H9 (cell line): Measurements from ENCODE around the gene HOXC10. TPM values are rescaled to one million over a fixed set of nuclear protein-coding genes. Genes with fewer than 3 reads are reported as not detected.
A peak's percentile ranks its signal among the peaks of the same experiment; 100 is the strongest.

Experiments
- DNase-seq: peaks from one replicate; pipeline ENCODE4 v3.0.0-alpha.2; 2017
- H2AFZ ChIP-seq: one replicate; pipeline ENCODE4 v1.6.1; 2013; ENCODE audit warnings: mild to moderate bottlenecking, low read length, control low read depth, moderate library complexity
- H2AK5ac ChIP-seq: 2 replicates; pipeline ENCODE4 v1.6.1; 2013; ENCODE audit warnings: low read length, control low read depth, mixed read lengths; ENCODE audit not compliant: insufficient read length
- H2BK120ac ChIP-seq: one replicate; pipeline ENCODE4 v1.6.1; 2013; ENCODE audit warnings: low read depth, mild to moderate bottlenecking, low read length, control low read depth, inconsistent platforms; ENCODE audit not compliant: poor library complexity, severe bottlenecking
- H2BK12ac ChIP-seq: 2 replicates; pipeline ENCODE4 v1.6.1; 2013; ENCODE audit warnings: low read length, control low read depth, mixed read lengths, low read depth; ENCODE audit not compliant: insufficient read length
- H2BK15ac ChIP-seq: 2 replicates; pipeline ENCODE4 v1.6.1; 2013; ENCODE audit warnings: low read depth, low read length, control low read depth
- H2BK20ac ChIP-seq: one replicate; pipeline ENCODE4 v1.6.1; 2013; ENCODE audit warnings: low read depth, mild to moderate bottlenecking, low read length, control low read depth, inconsistent platforms; ENCODE audit not compliant: poor library complexity, severe bottlenecking
- H2BK5ac ChIP-seq: 2 replicates; pipeline ENCODE4 v1.6.1; 2013; ENCODE audit warnings: low read length, control low read depth, mixed read lengths; ENCODE audit not compliant: insufficient read length
- H3K14ac ChIP-seq: 2 replicates; pipeline ENCODE4 v1.6.1; 2013; ENCODE audit warnings: low read length, control low read depth; ENCODE audit not compliant: insufficient read depth
- H3K18ac ChIP-seq: 2 replicates; pipeline ENCODE4 v1.6.1; 2013; ENCODE audit warnings: low read depth, mild to moderate bottlenecking, mixed read lengths, low read length, control low read depth; ENCODE audit not compliant: insufficient read length
- H3K23ac ChIP-seq: 2 replicates; pipeline ENCODE4 v1.6.1; 2013; ENCODE audit warnings: low read length, control low read depth, mixed read lengths, low read depth; ENCODE audit not compliant: insufficient read length
- H3K23me2 ChIP-seq: 2 replicates; pipeline ENCODE4 v1.6.1; 2013; ENCODE audit warnings: low read depth, mild to moderate bottlenecking, mixed read lengths, low read length, control low read depth; ENCODE audit not compliant: insufficient read length, poor library complexity, severe bottlenecking
- H3K27ac ChIP-seq: 2 replicates; pipeline ENCODE4 v1.5.1; 2013; ENCODE audit warnings: low read length, control low read depth, mixed read lengths, low read depth; ENCODE audit not compliant: insufficient read length
- H3K27me3 ChIP-seq: 2 replicates; pipeline ENCODE4 v1.6.1; 2013; ENCODE audit warnings: low read length, control low read depth, inconsistent platforms; ENCODE audit not compliant: insufficient read depth
- H3K4ac ChIP-seq: 2 replicates; pipeline ENCODE4 v1.6.1; 2013; ENCODE audit warnings: low read depth, mild to moderate bottlenecking, control low read depth, inconsistent platforms, low read length, moderate library complexity
- H3K4me1 ChIP-seq: 2 replicates; pipeline ENCODE4 v1.6.1; 2013; ENCODE audit warnings: low read length, control low read depth, inconsistent platforms; ENCODE audit not compliant: insufficient read depth
- H3K4me2 ChIP-seq: 2 replicates; pipeline ENCODE4 v1.6.1; 2013; ENCODE audit warnings: low read length, control low read depth, mixed read lengths; ENCODE audit not compliant: insufficient read length, insufficient read depth
- H3K56ac ChIP-seq: 2 replicates; pipeline ENCODE4 v1.6.1; 2013; ENCODE audit warnings: low read depth, mild to moderate bottlenecking, mixed read lengths, low read length, control low read depth; ENCODE audit not compliant: insufficient read length
- H3K79me1 ChIP-seq: 2 replicates; pipeline ENCODE4 v1.6.1; 2013; ENCODE audit warnings: low read depth, mild to moderate bottlenecking, moderate library complexity, low read length, control low read depth, inconsistent platforms; ENCODE audit not compliant: insufficient read depth, poor library complexity, severe bottlenecking
- H3K79me2 ChIP-seq: 2 replicates; pipeline ENCODE4 v1.6.1; 2013; ENCODE audit warnings: low read length, control low read depth, inconsistent platforms; ENCODE audit not compliant: insufficient read depth
- H3K9ac ChIP-seq: 2 replicates; pipeline ENCODE4 v1.6.1; 2013; ENCODE audit warnings: low read length, control low read depth, mixed read lengths; ENCODE audit not compliant: insufficient read length; ENCODE audit errors: extremely low read depth
- H3K9me3 ChIP-seq: one replicate; pipeline ENCODE4 v1.6.1; 2013; ENCODE audit warnings: low read depth, low read length, inconsistent platforms; ENCODE audit not compliant: control insufficient read depth
- H3T11ph ChIP-seq: one replicate; pipeline ENCODE4 v1.6.1; 2013; ENCODE audit warnings: mild to moderate bottlenecking, low read length, control low read depth, inconsistent platforms
- H4K20me1 ChIP-seq: one replicate; pipeline ENCODE4 v1.6.1; 2013; ENCODE audit not compliant: control insufficient read depth, insufficient read length, insufficient read depth
- H4K5ac ChIP-seq: 2 replicates; pipeline ENCODE4 v1.6.1; 2013; ENCODE audit warnings: low read depth, mild to moderate bottlenecking, mixed read lengths, low read length, control low read depth; ENCODE audit not compliant: insufficient read length
- H4K8ac ChIP-seq: replicated peaks from 2 replicates; pipeline ENCODE4 v1.6.1; 2013; ENCODE audit warnings: low read length, control low read depth, mixed read lengths, low read depth; ENCODE audit not compliant: insufficient read length
- H4K91ac ChIP-seq: 2 replicates; pipeline ENCODE4 v1.6.1; 2013; ENCODE audit warnings: low read depth, mild to moderate bottlenecking, moderate library complexity, mixed read lengths, low read length, control low read depth; ENCODE audit not compliant: insufficient read length
- H3K27ac Mint-ChIP-seq, 3 experiments: 2 replicates in 2 of 3; 3 replicates in 1 of 3; pipeline ENCODE4 v1.8.0; 2020 to 2021; ENCODE audit warnings: mixed read lengths in 3 of 3, mild to moderate bottlenecking in 1 of 3, moderate library complexity in 1 of 3
- H3K27me3 Mint-ChIP-seq: 2 replicates; pipeline ENCODE4 v1.8.0; 2021; ENCODE audit warnings: low read depth, mild to moderate bottlenecking, moderate library complexity, mixed read lengths
- H3K36me3 Mint-ChIP-seq, 3 experiments: 2 replicates in 2 of 3; 3 replicates in 1 of 3; pipeline ENCODE4 v1.8.0; 2020 to 2021; ENCODE audit warnings: low read depth in 3 of 3, mixed read lengths in 3 of 3; ENCODE audit not compliant: insufficient read depth in 1 of 3
- H3K4me1 Mint-ChIP-seq, 2 experiments: 2 replicates each; pipeline ENCODE4 v1.8.0; 2020; ENCODE audit warnings: mixed read lengths in 2 of 2
- H3K4me3 Mint-ChIP-seq, 2 experiments: 2 replicates in 1 of 2; 3 replicates in 1 of 2; pipeline ENCODE4 v1.8.0; 2020 to 2021; ENCODE audit warnings: mild to moderate bottlenecking in 2 of 2, mixed read lengths in 2 of 2, moderate library complexity in 1 of 2
- H3K9me3 Mint-ChIP-seq, 2 experiments: 2 replicates in 1 of 2; 3 replicates in 1 of 2; pipeline ENCODE4 v1.8.0; 2020; ENCODE audit warnings: mild to moderate bottlenecking in 2 of 2, mixed read lengths in 2 of 2, moderate library complexity in 1 of 2
- CTCF ChIP-seq: fragments of 200-600 bp; sonication (generic); conservative IDR thresholded peaks from 3 replicates; pipeline ENCODE4 v1.8.0; 2021; ENCODE audit warnings: antibody characterized with exemption, mild to moderate bottlenecking
- WGBS: extraction: QIAGEN DNeasy Blood & Tissue Kit; methylation state at CpG from one replicate; pipeline ENCODE4 v1.1.7; 2013; ENCODE audit warnings: missing lambda C conversion rate, low lambda C conversion rate, mixed read lengths; ENCODE audit not compliant: insufficient read length; ENCODE audit errors: extremely low coverage; 5-methylcytosine and 5-hydroxymethylcytosine counted together
- total RNA-seq: library from RNA; stranded (reverse); gene quantifications from 2 replicates; pipeline ENCODE4 v1.2.1, GENCODE V29; 2021

HOXC10 gene
- total RNA-seq, 1 experiment from 2014 or later, result not detected

GRCh38 chr12:53972722-53973235 lies 12.2 kb upstream of the HOXC10 start, which contains the start of gene HOXC11:
Gene HOXC11 (plus strand): TSS chr12:53973126. CDS start chr12:53973242, 116 bp downstream.
- no peak within 1 kb of the TSS for H3K56ac ChIP-seq
- H2BK20ac ChIP-seq, result no peak within 1 kb of the TSS
- TF ChIP-seq CTCF, result no peak
- Mint-ChIP-seq H3K4me1 (peaks cover 14 to 21% of the 10 kb centered on the region in 2 experiments), H3K27me3 (peaks cover 100% of the 10 kb centered on the region), H3K9me3 (peaks cover 6 to 14% of the 10 kb centered on the region in 2 experiments), H3K4me3 (peak within 1 kb of the TSS; percentile 30 to 68), H3K27ac (no peak within 1 kb of the TSS), H3K36me3 (peaks cover 0 to 8% (median 3%) of the 10 kb centered on the region in 3 experiments; a peak in 3 of 7 replicates)
- H3K79me1 ChIP-seq, result no peaks in the 10 kb centered on the region
- no peak within 1 kb of the TSS for H3K18ac ChIP-seq
- H2BK12ac ChIP-seq, result no peak within 1 kb of the TSS
- no peak within 1 kb of the TSS for H3K14ac ChIP-seq
- H3K23ac ChIP-seq, result no peak within 1 kb of the TSS
- H3T11ph ChIP-seq, result no peak within 1 kb of the TSS
- no peak within 1 kb of the TSS for H4K5ac ChIP-seq
- no peak within 1 kb of the TSS for H2BK5ac ChIP-seq
- H4K20me1 ChIP-seq, result no peaks in the 10 kb centered on the region
- H4K91ac ChIP-seq, result no peak within 1 kb of the TSS
- no peaks in the 10 kb centered on the region for H3K23me2 ChIP-seq
- peak within 1 kb of the TSS; percentile 10 for H3K4me2 ChIP-seq
- H2BK15ac ChIP-seq, result no peak within 1 kb of the TSS; the same call in 1 of the 2 replicates
- no peaks in the 10 kb centered on the region for H3K9me3 ChIP-seq
- H3K27me3 ChIP-seq, result peaks cover 99% of the 10 kb centered on the region
- WGBS, result no CpG with 5 or more reads among the region's 21 CpGs
- H3K9ac ChIP-seq, result no peak within 1 kb of the TSS
- H3K4ac ChIP-seq, result no peak within 1 kb of the TSS
- no peak for DNase-seq
- no peak within 1 kb of the TSS for H2AK5ac ChIP-seq
- no peaks in the 10 kb centered on the region for H3K79me2 ChIP-seq
- no peak within 1 kb of the TSS for H2AFZ ChIP-seq
- H3K27ac ChIP-seq, result no peak within 1 kb of the TSS
- H2BK120ac ChIP-seq, result no peak within 1 kb of the TSS
- no peak within 1 kb of the TSS for H4K8ac ChIP-seq
- no peaks in the 10 kb centered on the region for H3K4me1 ChIP-seq
